ENCODE results near the gene TRAF6.

TRAF6 gene

DNA sequence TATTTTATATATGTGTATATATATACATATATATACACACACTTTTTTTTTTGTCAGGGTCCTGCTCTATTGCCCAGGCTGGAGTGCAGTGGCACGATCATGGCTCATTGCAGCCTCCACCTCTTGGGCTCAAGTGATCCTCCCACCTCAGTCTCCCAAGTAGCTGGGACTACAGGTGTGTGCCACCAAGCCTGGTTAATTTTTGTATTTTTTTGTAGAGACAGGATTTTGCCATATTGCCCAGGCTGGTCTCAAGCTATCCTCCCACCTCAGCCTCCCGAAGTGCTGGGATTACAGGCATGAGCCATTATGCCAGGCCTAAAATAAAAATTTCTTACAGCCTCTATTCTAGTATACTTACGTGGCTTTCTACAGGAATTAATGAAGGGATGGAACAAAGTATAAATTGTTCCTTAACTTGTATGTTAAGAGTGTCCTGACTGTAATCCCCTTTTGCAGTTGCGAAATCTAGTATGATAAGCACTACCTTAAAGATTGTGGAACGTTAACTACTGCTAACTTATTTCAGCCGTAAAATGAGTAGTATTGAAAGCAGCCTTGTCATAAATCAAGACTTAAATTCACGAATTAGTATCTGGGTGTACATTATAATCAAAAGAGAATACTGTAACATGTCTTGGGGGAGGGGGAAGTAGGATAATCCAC, 2.1 kb downstream of the TRAF6 start:
- no peak for DNase-seq (ENCODE audit: low spot score)
- TF ChIP-seq, protein P1, sequence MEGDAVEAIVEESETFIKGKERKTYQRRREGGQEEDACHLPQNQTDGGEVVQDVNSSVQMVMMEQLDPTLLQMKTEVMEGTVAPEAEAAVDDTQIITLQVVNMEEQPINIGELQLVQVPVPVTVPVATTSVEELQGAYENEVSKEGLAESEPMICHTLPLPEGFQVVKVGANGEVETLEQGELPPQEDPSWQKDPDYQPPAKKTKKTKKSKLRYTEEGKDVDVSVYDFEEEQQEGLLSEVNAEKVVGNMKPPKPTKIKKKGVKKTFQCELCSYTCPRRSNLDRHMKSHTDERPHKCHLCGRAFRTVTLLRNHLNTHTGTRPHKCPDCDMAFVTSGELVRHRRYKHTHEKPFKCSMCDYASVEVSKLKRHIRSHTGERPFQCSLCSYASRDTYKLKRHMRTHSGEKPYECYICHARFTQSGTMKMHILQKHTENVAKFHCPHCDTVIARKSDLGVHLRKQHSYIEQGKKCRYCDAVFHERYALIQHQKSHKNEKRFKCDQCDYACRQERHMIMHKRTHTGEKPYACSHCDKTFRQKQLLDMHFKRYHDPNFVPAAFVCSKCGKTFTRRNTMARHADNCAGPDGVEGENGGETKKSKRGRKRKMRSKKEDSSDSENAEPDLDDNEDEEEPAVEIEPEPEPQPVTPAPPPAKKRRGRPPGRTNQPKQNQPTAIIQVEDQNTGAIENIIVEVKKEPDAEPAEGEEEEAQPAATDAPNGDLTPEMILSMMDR (IDR thresholded peaks at IDR 0.05; ENCODE audit: extremely low read depth, missing control alignments) = no peak

DNA sequence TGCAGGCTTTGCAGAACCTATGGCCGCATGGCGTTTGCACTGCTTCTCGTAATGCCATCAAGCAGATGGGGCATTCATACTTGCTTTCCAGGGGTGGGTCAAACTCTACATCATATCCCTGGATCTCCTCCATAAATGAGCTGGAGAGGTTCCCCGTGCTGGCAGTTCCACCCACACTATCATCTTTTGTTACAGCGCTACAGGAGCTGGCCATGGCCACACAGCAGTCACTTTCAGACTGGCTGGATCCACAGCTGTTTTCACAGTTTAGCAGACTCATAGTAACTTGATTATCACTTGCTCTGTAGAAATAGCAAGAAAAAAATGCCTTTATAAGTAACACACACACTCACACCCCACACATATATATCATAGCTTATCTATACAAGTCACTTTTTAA, 8.8 kb downstream of the TRAF6 start:
- no peak for DNase-seq (ENCODE audit: low spot score)
- TF ChIP-seq, protein P1 (IDR thresholded peaks at IDR 0.05; ENCODE audit: extremely low read depth, missing control alignments) = no peak

DNA sequence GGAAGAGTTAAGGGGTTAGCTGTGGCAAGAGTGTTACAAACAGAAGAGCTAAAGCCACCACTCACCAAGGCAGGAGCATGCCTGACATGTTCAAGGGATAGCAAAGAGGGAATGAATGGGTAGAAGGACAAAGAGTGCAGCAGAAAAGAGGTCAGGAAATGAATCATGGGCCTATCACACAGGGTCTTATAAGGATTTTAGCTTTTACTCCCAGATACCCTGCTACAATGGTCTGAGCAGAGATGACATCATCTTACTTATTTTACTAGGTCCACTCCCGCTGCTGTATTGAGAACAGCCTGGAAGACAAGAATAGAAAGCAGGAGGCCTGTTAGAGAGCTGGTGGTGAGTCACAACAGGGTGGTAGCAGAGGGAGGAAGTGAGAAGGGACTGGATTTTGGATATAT, 9.8 kb downstream of the TRAF6 start:
- TF ChIP-seq, protein P1 (IDR thresholded peaks at IDR 0.05; ENCODE audit: extremely low read depth, missing control alignments) = no peak
- DNase-seq (ENCODE audit: low spot score) = peak; percentile 59

DNA sequence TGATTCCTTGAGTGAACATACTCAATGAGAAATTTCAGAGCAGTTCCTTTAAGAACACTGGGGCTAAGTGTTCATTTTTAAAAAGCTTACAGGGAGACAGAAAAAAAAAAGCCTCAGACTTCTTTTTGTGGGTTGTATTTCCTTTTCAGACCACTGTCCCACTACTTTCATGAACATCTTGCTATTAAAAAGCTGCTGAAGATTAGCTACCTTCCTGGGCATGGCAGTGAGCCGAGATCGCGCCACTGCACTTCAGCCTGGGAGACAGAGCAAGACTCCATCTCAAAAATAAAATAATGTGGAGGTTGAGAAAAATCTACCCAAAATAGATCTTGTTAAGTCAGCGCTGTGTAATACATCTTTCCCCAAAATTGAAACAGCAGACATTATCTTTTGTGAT, 10.8 kb downstream of the TRAF6 start:
- no peak for DNase-seq (ENCODE audit: low spot score)
- TF ChIP-seq, protein P1 (IDR thresholded peaks at IDR 0.05; ENCODE audit: extremely low read depth, missing control alignments) = no peak

DNA sequence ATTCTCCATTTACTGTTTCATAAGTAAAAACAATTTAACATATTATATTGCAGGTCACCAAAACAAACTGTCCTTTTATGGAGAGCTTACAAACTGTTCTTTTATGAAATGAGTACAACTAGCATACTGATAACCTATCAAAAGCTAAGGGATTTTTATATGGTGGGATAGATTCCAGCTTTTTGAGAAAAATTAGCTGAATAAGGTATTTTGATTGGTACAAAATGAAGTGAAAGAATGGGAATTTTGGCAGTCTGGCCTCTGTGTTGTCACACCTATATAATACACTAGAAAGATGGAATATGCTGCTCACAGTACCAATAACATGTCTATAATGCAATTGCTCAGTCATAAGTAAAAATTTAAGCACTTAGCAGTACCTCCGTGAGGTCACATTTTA, 11.4 kb downstream of the TRAF6 start:
- TF ChIP-seq, protein P1 (IDR thresholded peaks at IDR 0.05; ENCODE audit: extremely low read depth, missing control alignments) = no peak
- no peak for DNase-seq (ENCODE audit: low spot score)

DNA sequence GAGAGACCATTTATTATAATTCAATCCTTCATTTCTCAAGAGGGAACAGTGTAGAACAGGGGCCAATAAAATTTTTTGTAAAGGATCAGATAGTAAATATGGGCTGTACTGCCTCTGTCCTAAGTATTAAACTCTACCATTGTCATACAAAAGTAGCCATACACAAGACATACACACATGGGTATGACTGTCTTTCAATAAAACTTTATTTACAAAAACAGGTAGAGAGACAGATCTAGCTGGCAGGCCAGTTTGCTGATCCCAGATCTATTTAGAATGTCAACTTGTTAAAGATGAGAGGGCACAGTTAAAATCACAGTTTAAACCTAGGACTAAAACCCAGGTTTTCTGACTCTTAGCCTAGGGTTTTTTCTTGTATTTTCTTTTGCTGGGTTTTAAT, 16.7 kb downstream of the TRAF6 start:
- no peak for DNase-seq (ENCODE audit: low spot score)
- TF ChIP-seq, protein P1 (IDR thresholded peaks at IDR 0.05; ENCODE audit: extremely low read depth, missing control alignments) = no peak

DNA sequence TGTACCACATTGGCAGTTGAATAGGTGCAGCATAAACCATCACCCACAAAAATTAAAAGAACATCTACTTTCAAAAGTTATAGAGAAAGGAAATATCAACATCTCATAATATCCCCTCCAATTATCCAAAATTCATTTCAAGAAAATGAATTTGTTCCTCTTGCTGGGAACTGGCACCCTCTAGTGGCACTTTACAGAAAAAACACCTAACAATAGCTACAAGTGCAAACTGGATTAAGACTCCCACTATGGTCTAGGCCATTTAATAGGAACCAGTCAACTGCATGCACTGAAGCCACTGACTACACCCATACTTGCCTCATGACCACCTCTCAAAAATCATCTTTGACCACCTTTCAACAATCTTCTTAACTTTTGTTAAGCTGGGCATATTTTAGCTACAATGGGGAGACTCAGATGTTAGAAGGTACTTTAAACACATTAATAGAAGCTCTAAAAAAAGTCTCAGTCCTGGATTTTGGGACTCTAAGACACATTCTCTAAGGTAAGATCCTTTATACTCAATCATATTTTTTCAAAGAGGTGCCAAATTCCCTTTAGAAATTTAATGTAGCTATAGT, 17.3 kb downstream of the TRAF6 start:
- TF ChIP-seq, protein P1 (IDR thresholded peaks at IDR 0.05; ENCODE audit: extremely low read depth, missing control alignments) = peak; percentile 29
- DNase-seq (ENCODE audit: low spot score) = peak; percentile 46

All from GM20000 (cell line).